HL-60/S4 treated with phorbol 12-myristate 13-acetate at 8.2 ng/mL for 4 days and 3 days (cell line): Measurements from ENCODE around the gene OST4.

ENCODE experiments used
- in situ Hi-C: fragments of 300-500 bp; cut with MboI; formaldehyde crosslinking; loops from 2 replicates; pipeline ENCODE4 v1.15.0; 2022; ENCODE audit warnings: low sequenced_read_pairs

Gene OST4

GRCh38 chr2:27094353-27094984, 23.0 kb upstream of the OST4 start:
- in situ Hi-C loops = no loop called here

DNA sequence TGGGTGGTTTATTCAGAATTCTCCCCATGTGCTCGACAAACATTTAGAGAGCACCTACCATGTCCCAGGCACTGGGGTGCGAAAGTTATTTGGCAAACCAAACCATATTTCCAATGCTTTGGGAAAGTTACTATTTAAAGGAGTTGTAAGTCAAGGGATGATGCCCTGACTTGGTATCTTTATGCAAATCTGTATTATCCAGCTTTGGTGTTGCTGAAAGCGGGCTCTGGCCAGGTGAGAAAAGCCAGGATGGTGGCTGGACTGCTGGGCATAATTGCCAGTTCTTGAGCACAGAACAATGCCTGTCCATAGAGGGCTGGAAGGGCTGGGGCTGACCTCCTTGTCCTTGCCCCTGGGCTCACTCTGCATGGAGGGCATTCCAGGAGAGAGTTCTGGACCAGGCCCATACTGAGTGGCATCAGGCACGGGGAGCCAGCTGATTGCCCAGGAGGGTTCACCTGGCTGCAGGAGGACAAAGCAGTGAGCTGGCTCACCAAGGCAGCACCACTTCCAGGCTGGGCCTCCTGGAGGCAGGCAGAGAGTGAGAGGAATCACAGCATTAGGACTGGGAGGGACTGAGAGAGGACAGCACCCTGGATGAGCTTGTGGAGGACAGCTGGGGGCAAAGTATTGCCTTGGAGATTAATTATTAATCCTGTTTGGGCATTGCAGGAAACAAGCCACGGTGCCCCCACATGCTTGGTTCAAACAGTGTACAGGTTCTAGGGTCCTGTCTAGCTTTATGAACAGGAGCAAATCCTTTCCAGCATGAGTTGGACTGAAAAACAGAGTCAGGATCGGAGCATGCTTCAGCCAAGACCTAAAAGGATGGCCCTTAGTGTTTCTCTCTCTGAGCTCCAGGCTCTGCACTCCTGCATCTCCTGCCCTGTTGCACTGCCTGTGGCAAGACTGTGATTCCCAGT, 22.2 kb upstream of the OST4 start:
- in situ Hi-C loops = no loop called here

GRCh38 chr2:27092696-27093429, 21.4 kb upstream of the OST4 start:
- in situ Hi-C loops = no loop called here

DNA sequence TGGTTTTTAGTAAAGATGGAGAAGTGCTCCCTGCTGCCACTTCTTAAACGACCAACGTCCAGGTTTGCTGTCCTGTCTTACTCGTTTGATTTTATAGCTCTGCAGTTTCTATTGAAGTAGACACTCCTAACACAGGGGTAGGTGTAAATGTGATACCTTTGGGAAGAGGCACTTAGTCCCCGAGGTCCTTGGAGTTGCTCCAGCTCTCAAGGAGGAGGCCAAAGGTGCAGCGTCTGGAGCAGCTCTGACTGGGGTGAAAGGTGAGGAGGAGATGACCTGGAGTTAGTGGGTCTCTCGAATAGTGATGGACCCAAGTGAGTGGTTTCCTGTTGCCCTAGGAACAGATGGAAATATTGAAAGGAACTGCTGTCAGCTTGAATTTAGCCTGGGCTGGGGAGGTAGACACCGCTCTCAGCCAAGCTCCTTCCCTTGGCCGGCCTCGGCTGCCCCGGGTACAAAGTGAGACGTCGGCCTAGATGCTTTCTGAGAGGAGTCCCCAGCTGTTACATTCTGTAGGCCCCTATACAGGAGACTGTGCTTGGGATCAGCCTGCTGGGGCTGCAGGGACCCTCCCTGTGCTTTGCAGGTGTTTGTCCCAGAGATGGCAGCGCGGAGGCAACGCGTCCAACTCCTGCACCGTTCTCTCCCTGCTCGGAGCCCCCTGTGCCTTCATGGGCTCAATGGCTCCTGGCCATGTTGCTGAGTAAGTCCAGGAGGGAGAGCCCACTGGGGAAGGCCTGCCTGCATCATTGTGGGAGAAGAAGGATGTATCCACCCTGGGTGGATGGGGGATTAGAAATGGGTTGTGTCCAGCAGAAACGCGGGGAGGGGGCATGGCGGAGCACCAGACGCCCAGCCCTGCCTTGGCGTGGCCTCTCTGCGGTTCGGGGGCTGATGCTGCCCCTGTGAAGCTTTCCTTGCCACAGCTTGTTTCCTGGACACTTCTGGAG, 20.6 kb upstream of the OST4 start:
- in situ Hi-C loops = no loop called here

GRCh38 chr2:27089111-27089954, 17.9 kb upstream of the OST4 start:
- in situ Hi-C loops = no loop called here

DNA sequence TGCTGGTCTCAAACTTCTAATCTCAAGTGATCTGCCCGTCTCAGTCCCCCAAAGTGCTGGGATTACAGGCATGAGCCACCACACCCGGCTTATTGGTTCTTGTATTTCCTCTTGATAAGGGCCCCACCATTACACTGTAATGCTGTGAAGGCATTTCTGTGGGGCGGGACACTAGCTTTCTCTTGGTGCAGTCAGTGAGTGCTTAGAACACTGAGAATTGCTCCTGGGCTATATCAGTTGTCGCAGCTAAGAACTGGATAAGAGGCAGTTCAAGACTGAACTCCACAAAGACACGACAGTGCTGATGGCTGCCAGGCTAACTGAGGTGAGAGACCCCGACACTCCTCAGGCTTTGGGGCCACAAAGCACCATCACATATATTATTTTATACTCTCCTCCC, 17.2 kb upstream of the OST4 start:
- in situ Hi-C loops = no loop called here

GRCh38 chr2:27087823-27088410, 16.5 kb upstream of the OST4 start:
- in situ Hi-C loops = no loop called here

DNA sequence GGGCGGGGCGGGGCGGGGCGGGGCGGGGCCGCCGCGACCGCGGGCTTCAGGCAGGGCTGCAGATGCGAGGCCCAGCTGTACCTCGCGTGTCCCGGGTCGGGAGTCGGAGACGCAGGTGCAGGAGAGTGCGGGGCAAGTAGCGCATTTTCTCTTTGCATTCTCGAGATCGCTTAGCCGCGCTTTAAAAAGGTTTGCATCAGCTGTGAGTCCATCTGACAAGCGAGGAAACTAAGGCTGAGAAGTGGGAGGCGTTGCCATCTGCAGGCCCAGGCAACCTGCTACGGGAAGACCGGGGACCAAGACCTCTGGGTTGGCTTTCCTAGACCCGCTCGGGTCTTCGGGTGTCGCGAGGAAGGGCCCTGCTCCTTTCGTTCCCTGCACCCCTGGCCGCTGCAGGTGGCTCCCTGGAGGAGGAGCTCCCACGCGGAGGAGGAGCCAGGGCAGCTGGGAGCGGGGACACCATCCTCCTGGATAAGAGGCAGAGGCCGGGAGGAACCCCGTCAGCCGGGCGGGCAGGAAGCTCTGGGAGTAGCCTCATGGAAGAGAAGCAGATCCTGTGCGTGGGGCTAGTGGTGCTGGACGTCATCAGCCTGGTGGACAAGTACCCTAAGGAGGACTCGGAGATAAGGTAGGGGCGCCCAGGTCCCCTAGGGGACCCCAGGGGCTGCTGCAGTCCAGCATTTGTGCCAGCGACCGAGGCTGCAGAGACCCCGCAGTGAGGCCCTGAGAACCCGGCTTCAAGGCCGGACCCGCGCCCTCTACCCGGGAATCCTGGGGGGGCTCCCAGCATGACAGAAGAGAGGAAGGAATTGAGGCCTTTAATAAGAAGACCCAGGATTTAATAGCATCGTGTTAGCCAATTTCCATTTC, 15.5 kb upstream of the OST4 start, which contains the start of gene KHK:
TSS of gene KHK (plus strand) at position 49 of the 870 bp plus-strand sequence. CDS start at position 537, 488 bp downstream.
- in situ Hi-C loops = no loop called here

DNA sequence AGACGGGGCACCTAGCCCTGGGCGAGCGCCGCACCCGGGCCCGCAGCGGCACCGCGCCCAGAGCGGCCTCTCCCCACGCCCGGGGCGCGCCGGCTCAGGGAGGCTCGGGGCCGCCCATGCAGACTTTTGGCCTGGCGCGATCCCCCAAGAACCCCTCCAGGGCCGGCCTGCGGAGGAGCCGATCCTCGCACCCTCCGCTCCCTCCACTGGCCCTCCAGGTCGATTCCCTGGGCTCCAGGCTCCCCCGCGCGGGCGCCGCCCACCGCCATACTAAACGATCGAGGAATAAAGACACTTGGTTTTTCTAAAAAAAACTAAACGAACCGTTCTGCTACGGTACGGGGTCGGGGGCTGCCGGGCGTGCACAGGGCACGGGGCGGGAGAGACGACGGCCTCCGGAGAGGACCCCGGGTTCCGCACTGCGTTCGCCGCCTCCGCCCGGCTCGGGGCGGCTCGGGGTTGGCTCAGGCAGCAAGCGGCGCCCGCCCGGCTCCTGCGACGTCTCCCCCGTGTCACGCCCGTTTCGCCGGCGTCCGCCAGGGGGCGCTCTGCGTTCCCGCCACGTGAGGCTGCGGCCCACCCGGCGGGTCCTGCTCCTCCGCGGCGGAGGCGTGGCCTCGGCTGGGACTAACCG, 14.8 kb upstream of the OST4 start:
- in situ Hi-C loops = no loop called here

DNA sequence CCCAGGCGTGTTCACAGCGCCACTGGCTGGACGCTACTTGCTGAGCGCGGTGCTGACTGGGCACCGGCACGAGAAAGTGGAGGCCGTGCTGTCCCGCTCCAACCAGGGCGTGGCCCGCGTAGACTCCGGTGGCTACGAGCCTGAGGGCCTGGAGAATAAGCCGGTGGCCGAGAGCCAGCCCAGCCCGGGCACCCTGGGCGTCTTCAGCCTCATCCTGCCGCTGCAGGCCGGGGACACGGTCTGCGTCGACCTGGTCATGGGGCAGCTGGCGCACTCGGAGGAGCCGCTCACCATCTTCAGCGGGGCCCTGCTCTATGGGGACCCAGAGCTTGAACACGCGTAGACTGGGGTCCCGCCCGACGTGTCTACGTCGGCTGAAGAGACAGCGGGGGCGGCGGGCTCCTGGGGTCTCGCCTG, 14.2 kb upstream of the OST4 start:
- in situ Hi-C loops = no loop called here

DNA sequence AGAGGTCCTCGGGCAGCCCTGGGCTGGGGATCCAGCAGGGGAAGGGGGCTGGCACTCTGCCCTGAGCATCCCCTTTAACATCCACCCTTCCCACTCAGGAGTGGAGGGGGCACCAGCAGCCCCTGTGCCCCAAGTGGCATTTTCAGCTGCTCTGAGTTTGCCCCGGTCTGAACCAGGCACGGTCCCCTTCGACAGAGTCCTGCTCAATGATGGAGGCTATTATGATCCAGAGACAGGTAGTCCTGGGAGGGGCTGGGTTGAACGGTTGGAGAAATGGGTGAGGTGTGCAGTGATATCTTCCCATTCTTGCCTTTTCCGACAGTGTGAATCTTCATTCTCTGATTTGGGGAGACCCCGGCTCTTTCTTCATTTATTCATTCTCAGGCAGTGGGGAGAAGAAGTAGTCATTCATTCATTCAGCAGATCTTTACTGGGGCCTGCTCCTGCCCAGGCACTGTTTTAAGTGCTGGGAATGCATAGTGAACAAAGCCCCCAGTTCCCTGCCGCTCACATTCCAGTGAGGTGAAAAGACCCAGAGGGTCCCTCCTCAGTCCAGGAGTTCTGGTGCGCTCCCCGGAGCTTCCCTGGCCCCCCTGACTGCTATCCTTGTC, 13.7 kb upstream of the OST4 start:
- in situ Hi-C loops = no loop called here

DNA sequence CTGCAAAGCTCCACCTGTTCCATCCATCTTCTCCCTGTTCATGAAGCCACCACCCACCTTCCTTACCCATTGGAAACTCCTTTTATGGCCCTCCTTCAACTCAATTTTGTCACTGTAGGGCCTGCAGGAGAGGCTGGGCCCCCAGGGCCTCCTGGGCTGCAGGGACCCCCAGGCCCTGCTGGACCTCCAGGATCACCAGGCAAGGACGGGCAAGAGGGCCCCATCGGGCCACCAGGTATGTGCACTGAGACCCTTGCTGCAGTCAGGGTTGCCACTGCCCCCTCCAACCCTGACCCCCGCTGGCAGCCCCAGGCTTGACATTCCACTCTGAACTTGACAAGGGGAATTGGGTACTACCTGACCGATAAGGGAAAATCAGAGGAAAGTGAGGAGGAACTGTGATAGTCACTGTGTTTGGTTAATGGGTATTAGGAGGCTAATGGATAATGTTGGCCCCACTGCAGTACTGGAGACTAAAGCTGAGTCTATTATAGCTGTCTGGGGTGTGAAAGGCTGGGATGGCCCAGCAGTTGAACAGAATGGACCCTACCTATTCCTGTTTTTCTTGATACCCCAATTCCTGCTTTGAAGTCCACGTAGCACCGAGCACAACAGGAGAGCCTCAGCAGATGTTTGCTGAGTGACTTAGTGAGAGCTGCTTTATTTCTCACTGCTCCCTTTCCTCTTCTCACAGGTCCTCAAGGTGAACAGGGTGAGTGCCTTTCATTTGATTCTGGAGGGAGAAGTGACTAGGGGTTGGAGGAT, 13.0 kb upstream of the OST4 start:
- in situ Hi-C loops = no loop called here

GRCh38 chr2:27083410-27084296, 12.2 kb upstream of the OST4 start:
- in situ Hi-C loops = no loop called here

- in situ Hi-C loops = no loop called here
These were observed 11.4 kb upstream of the OST4 start for GRCh38 chr2:27082773-27083409.
